Spinal cord (tissue), 10 donors: ENCODE measurements around the gene CES4A. TPM values are rescaled to one million over a fixed set of nuclear protein-coding genes. Genes with fewer than 3 reads are reported as not detected.
"Not testable (repeated sequence)": the region's sequence is repeated elsewhere in the genome, so short reads cannot be mapped to it uniquely, and the experiment has no call there.

Experiments
- DNase-seq, 6 donors: peaks; one replicate each; pipeline versions ENCODE4 v3.0.0 to v3.0.0-alpha.2; 2013 to 2015; ENCODE audit warnings: low spot score in 6 of 6, low read depth in 4 of 6
- H3K27ac ChIP-seq: one replicate; pipeline ENCODE4 v1.5.1; 2013; ENCODE audit warnings: low read depth, low read length, control low read depth
- H3K27me3 ChIP-seq: one replicate; pipeline ENCODE4 v1.6.1; 2013; ENCODE audit warnings: low read length; ENCODE audit not compliant: control insufficient read depth, insufficient read depth
- H3K36me3 ChIP-seq: one replicate; pipeline ENCODE4 v1.6.1; 2013; ENCODE audit warnings: low read length; ENCODE audit not compliant: control insufficient read depth, insufficient read depth
- H3K4me1 ChIP-seq: one replicate; pipeline ENCODE4 v1.6.1; 2013; ENCODE audit warnings: low read length; ENCODE audit not compliant: control insufficient read depth, insufficient read depth
- H3K4me3 ChIP-seq: one replicate; pipeline ENCODE4 v1.5.1; 2013; ENCODE audit warnings: low read depth, low read length, control low read depth
- H3K9me3 ChIP-seq: one replicate; pipeline ENCODE4 v1.6.1; 2013; ENCODE audit warnings: low read length; ENCODE audit not compliant: control insufficient read depth, insufficient read depth
- WGBS: methylation state at CpG from one replicate; pipeline ENCODE4 v1.1.5; 2013; ENCODE audit warnings: missing lambda C conversion rate; ENCODE audit not compliant: insufficient coverage; 5-methylcytosine and 5-hydroxymethylcytosine counted together
- polyA plus RNA-seq, 2 donors: library from polyadenylated mRNA; unstranded; fragments of 120-200 nt; gene quantifications; one replicate each; pipeline ENCODE4 v1.2.1, GENCODE V29; 2013; ENCODE audit not compliant: insufficient read length in 2 of 2
- total RNA-seq, 2 donors: library from RNA; depleted of rRNA in 1 of 2; stranded (reverse); fragments of 120-200 nt in 1 of 2; fragments of >200 nt in 1 of 2; gene quantifications; one replicate each; pipeline versions ENCODE4 v1.2.3 to v1.2.4, GENCODE V29; 2013 to 2014
- donor health status: healthy.

CES4A gene
- total and polyA plus RNA-seq, 4 donors, result 9.8 to 48.6 (median 20.5) TPM

DNA sequence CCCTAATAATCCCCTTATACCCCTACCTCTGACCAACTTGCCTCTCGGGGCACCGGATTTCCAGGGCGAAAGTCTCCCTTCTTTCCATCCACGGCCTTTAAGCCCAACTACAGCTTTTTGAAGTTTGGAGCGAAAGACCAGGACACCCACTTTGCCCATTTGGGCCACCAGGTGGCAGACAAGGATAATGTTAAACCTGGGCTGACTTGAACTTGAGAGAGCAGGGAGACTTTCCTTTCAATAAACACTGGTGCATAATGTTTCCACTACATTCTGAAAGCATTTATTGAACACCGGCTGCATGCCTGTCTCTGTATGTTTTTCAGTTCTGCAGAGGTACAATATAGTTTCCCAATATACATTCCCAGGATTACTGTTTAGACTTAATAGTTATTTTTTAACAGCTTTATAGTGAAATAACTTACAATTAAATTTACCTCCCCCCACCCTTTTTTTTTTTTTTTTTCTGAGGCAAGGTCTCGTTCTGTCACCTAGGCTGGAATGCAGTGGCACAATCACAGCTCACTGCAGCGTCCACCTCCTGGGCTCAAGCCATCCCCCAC, 34.2 kb upstream of the CES4A start:
- DNase-seq, result peak in 5 of 6 donors; percentile 62 to 95 (median 78)
- Histone ChIP-seq H3K4me3 (no peak overlapping the region), H3K27ac (no peak overlapping the region), H3K9me3 (no peaks in the 10 kb centered on the region), H3K36me3 (no peaks in the 10 kb centered on the region), H3K4me1 (peaks cover 2% of the 10 kb centered on the region), H3K27me3 (peaks cover 29% of the 10 kb centered on the region)
- 0% methylated on average over 1 of the region's 8 CpGs for WGBS

DNA sequence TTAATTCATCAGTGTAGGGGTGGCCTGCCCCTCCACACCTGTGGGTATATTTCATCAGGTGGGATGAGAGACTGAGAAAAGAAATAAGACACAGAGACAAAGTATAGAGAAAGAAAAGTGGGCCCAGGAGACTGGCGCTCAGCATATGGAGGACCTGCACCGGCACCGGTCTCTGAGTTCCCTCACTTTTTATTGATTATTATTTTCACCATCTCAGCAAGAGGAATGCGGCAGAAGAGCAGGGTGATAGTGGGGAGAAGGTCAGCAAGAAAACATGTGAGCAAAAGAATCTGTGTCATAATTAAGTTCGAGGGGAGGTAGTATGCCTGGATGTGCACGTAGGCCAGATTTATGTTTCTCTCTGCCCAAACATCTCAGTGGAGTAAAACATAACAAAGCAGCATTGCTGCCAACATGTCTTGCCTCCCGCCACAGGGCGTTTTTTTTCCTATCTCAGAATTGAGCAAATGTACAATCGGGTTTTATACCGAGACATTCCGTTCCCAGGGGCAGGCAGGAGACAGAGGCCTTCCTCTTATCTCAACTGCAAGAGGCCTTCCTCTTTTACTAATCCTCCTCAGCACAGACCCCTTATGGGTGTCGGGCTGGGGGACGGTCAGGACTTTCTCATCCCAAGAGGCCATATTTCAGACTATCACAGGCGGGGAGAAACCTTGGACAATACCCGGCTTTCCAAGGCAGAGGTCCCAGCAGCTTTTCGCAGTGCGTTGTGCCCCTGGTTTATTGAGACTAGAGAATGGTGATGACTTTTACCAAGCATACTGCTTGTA, 32.8 kb upstream of the CES4A start:
- H3K36me3 ChIP-seq, H3K4me3 ChIP-seq, DNase-seq, H3K27ac ChIP-seq, H3K9me3 ChIP-seq, H3K4me1 ChIP-seq: not testable (repeated sequence)
- peaks cover 15% of the 10 kb centered on the region for H3K27me3 ChIP-seq
- 40% methylated on average over 4 of the region's 17 CpGs for WGBS

GRCh38 chr16:66956154-66956457, 32.3 kb upstream of the CES4A start:
- not testable (repeated sequence) for H3K9me3 ChIP-seq, H3K36me3 ChIP-seq, H3K4me1 ChIP-seq, DNase-seq, H3K4me3 ChIP-seq, H3K27ac ChIP-seq
- peaks cover 11% of the 10 kb centered on the region for H3K27me3 ChIP-seq
- no CpG with 5 or more reads among the region's 1 CpG for WGBS

GRCh38 chr16:66958857-66959703, 29.3 kb upstream of the CES4A start:
- no peaks in the 10 kb centered on the region for H3K9me3 ChIP-seq
- no peak overlapping the region for H3K27ac ChIP-seq
- H3K4me1 ChIP-seq, result peaks cover 12% of the 10 kb centered on the region
- H3K27me3 ChIP-seq, result no peaks in the 10 kb centered on the region
- WGBS, result 83% methylated on average over 7 of the region's 7 CpGs
- no peaks in the 10 kb centered on the region for H3K36me3 ChIP-seq
- no peak for DNase-seq
- H3K4me3 ChIP-seq, result no peak overlapping the region

- Histone ChIP-seq H3K4me1 (peaks cover 12% of the 10 kb centered on the region), H3K27ac (no peak overlapping the region), H3K9me3 (no peaks in the 10 kb centered on the region), H3K4me3 (no peak overlapping the region), H3K27me3 (no peaks in the 10 kb centered on the region), H3K36me3 (no peaks in the 10 kb centered on the region)
- peak in 2 of 6 donors; percentile 73 to 96 for DNase-seq
- WGBS, result 65% methylated on average over 5 of the region's 5 CpGs
These were observed 28.7 kb upstream of the CES4A start for GRCh38 chr16:66959704-66960161.

GRCh38 chr16:66960270-66960669, 28.1 kb upstream of the CES4A start:
- WGBS, result 81% methylated on average over 1 of the region's 1 CpG
- Histone ChIP-seq H3K4me3 (no peak overlapping the region), H3K9me3 (no peaks in the 10 kb centered on the region), H3K27ac (no peak overlapping the region), H3K27me3 (no peaks in the 10 kb centered on the region), H3K36me3 (no peaks in the 10 kb centered on the region), H3K4me1 (peaks cover 12% of the 10 kb centered on the region)
- DNase-seq, result no peak

- Histone ChIP-seq H3K9me3 (no peaks in the 10 kb centered on the region), H3K27ac (no peak within 1 kb of the TSS), H3K36me3 (no peaks in the 10 kb centered on the region), H3K4me1 (peaks cover 12% of the 10 kb centered on the region), H3K4me3 (no peak within 1 kb of the TSS), H3K27me3 (no peaks in the 10 kb centered on the region)
- peak in 2 of 6 donors; percentile 50 to 62 for DNase-seq
- WGBS, result 31% methylated on average over 7 of the region's 16 CpGs
These were observed 27.2 kb upstream of the CES4A start, which contains the start of gene CES3 for GRCh38 chr16:66961065-66961744. CES3 (plus strand) TSS chr16:66961266; CDS start chr16:66961308, 42 bp downstream.

DNA sequence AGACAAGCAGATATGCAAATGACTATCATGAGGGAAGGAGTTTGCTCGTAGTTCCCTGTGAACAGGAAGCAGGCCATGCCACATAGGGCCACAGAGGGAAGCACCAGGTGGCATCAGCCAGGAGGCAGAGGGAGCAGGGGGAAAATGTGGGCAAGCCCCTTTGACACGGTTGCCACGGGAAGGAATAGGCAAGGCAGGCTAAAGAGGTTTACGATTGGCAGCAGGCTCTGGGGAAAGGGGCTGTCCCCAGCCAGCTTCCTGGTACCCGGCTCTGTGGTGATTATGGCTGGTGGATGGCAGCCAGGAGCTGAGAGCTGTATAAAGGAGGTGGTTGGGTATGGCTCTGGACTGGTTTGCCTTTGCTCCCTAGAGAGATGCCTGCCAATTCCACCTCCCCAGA, 26.5 kb upstream of the CES4A start:
- no peak for DNase-seq
- Histone ChIP-seq H3K4me1 (peaks cover 12% of the 10 kb centered on the region), H3K9me3 (no peaks in the 10 kb centered on the region), H3K36me3 (no peaks in the 10 kb centered on the region), H3K27me3 (no peaks in the 10 kb centered on the region), H3K4me3 (no peak overlapping the region), H3K27ac (no peak overlapping the region)
- WGBS, result 54% methylated on average over 4 of the region's 5 CpGs

DNA sequence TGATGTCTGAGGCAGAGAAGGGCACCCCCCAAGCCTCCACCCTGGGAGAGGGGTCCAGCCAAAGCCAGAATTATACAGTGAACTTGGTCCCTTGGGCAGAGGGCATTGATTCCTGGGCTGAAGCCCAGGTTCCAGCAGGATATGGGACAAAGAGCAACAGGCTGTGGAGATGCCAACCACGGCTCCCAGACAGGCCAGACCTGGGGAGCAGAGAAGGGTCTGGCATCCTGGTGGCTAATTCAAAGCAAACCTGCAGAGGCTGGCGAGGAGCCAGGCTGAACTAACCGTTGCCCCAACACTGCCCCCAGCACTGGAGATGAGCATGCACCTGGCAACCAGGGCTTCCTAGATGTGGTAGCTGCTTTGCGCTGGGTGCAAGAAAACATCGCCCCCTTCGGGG, 24.3 kb upstream of the CES4A start:
- H3K27me3 ChIP-seq, result no peaks in the 10 kb centered on the region
- no peak overlapping the region for H3K27ac ChIP-seq
- WGBS, result 78% methylated on average over 6 of the region's 6 CpGs

More for the DNA sequence above, 24.3 kb upstream of the CES4A start:
- Histone ChIP-seq H3K9me3 (no peaks in the 10 kb centered on the region), H3K4me3 (no peak overlapping the region), H3K4me1 (peaks cover 12% of the 10 kb centered on the region), H3K36me3 (no peaks in the 10 kb centered on the region)
- DNase-seq, result no peak
